Thyroid gland (tissue), 4 donors: ENCODE results near the gene NUFIP1. TPM values are rescaled to one million over a fixed set of nuclear protein-coding genes. Genes with fewer than 3 reads are reported as not detected.
"Not testable (repeated sequence)": the region's sequence is repeated elsewhere in the genome, so short reads cannot be mapped to it uniquely, and the experiment has no call there.

Experiments
- DNase-seq, 2 donors: peaks; one replicate each; pipeline ENCODE4 v3.0.0-alpha.2; 2019
- H3K27ac ChIP-seq, 3 donors: fragments of 200-600 bp; sonication (generic); 1 replicate in 2 of 3; 2 replicates in 1 of 3; pipeline ENCODE4 v1.5.1; 2016 to 2019; ENCODE audit warnings: mild to moderate bottlenecking in 1 of 3, moderate library complexity in 1 of 3
- H3K27me3 ChIP-seq: fragments of 200-600 bp; sonication (generic); one replicate; pipeline ENCODE4 v1.5.1; 2019
- H3K36me3 ChIP-seq, 2 donors: fragments of 200-600 bp; sonication (generic); one replicate each; pipeline ENCODE4 v1.5.1; 2016 to 2019
- H3K4me1 ChIP-seq, 2 donors: fragments of 200-600 bp; sonication (generic); one replicate each; pipeline ENCODE4 v1.5.1; 2017 to 2019
- H3K4me3 ChIP-seq, 3 donors: fragments of 200-600 bp; sonication (generic); replicated peaks in 1 of 3; 1 replicate in 2 of 3; 2 replicates in 1 of 3; pipeline ENCODE4 v1.5.1; 2016; ENCODE audit warnings: mild to moderate bottlenecking in 1 of 3
- H3K9me3 ChIP-seq: fragments of 200-600 bp; sonication (generic); one replicate; pipeline ENCODE4 v1.5.1; 2017
- CTCF ChIP-seq, 6 experiments: fragments of 200-600 bp in 3 of 6; fragments of 450-650 bp in 3 of 6; sonication (generic) in 3 of 6; IDR thresholded peaks; one replicate each; pipeline ENCODE4 v1.5.1; 2016 to 2019; ENCODE audit warnings: antibody characterized with exemption in 6 of 6, mild to moderate bottlenecking in 2 of 6, inconsistent platforms in 1 of 6, moderate library complexity in 1 of 6
- POLR2A ChIP-seq, 2 donors: fragments of 450-650 bp; IDR thresholded peaks; one replicate each; pipeline ENCODE4 v1.6.1; 2017; ENCODE audit warnings: antibody characterized with exemption in 2 of 2, mild to moderate bottlenecking in 2 of 2, moderate library complexity in 1 of 2
- whole genome bisulfite sequencing, 2 donors: methylation state at CpG; one replicate each; pipeline ENCODE4 v1.1.5; 2017; 5-methylcytosine and 5-hydroxymethylcytosine counted together
- intact Hi-C: fragments of 100-400 bp; cut with DNase I; formaldehyde crosslinking; loops from one replicate; pipeline ENCODE4 v1.15.1; 2023
- total RNA-seq, 4 donors: library from RNA; depleted of rRNA; stranded (reverse); fragments of >200 nt; gene quantifications; one replicate each; pipeline ENCODE4 v1.2.3, GENCODE V29; 2016

The NUFIP1 gene
- total RNA-seq, 4 donors from 2014 or later: 3.2 to 4.3 (median 3.5) TPM

- Histone ChIP-seq H3K4me1 (no peaks in the 10 kb centered on the region), H3K4me3 (no peak overlapping the region), H3K27me3 (no peaks in the 10 kb centered on the region), H3K27ac (peak overlapping the region in 1 of 3 donors; percentile 2), H3K9me3 (no peaks in the 10 kb centered on the region), H3K36me3 (no peaks in the 10 kb centered on the region)
- intact Hi-C loops: no loop called here
- peak; percentile 29 to 35 for DNase-seq
- 38 to 39% methylated on average over 4 of the region's 4 CpGs for WGBS, 2 donors
- TF ChIP-seq CTCF (IDR thresholded peaks at IDR 0.05) (no peak), POLR2A (IDR thresholded peaks at IDR 0.05) (no peak)
Measured at GRCh38 chr13:44903574-44903985, 85.7 kb downstream of the NUFIP1 start.

GRCh38 chr13:44902738-44903137 lies 86.5 kb downstream of the NUFIP1 start:
- no peak overlapping the region for H3K27ac ChIP-seq
- WGBS, 2 donors: 91 to 92% methylated on average over 6 of the region's 6 CpGs
- H3K4me1 ChIP-seq: no peaks in the 10 kb centered on the region

DNA sequence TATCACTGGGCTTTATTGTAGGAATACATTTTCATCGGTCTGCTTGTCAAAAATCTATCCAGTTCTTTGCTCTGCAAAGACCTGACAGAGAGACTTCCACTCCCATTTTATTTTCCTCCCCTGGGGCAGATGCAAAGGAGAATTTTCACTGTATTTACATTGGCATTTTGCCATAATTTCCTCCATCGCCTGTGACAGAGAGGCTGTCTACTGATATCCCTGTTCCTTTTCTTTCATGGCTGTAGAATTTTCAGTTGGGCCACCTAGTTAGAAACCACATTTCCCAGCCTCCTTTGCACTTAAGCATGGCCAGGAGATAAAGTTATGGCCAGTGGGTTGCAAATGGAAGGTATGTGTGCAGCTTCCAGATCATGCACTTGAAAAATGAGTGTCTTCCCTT lies 89.3 kb downstream of the NUFIP1 start:
- DNase-seq: no peak
- H3K36me3 ChIP-seq: no peaks in the 10 kb centered on the region
- intact Hi-C loops: no loop called here
- no peak for TF ChIP-seq CTCF (IDR thresholded peaks at IDR 0.05)
- TF ChIP-seq POLR2A (IDR thresholded peaks at IDR 0.05): no peak
- 53 to 68% methylated on average over 2 of the region's 2 CpGs for WGBS, 2 donors
- no peaks in the 10 kb centered on the region for H3K9me3 ChIP-seq
- H3K4me1 ChIP-seq: no peaks in the 10 kb centered on the region
- no peaks in the 10 kb centered on the region for H3K27me3 ChIP-seq
- no peak overlapping the region for H3K27ac ChIP-seq
- no peak overlapping the region for H3K4me3 ChIP-seq

More at GRCh38 chr13:44902738-44903137, 86.5 kb downstream of the NUFIP1 start:
- intact Hi-C loops: no loop called here
- H3K9me3 ChIP-seq: no peaks in the 10 kb centered on the region
- no peaks in the 10 kb centered on the region for H3K27me3 ChIP-seq
- no peaks in the 10 kb centered on the region for H3K36me3 ChIP-seq
- H3K4me3 ChIP-seq: no peak overlapping the region
- no peak for TF ChIP-seq CTCF (IDR thresholded peaks at IDR 0.05)
- no peak for TF ChIP-seq POLR2A (IDR thresholded peaks at IDR 0.05)
- DNase-seq: no peak

DNA sequence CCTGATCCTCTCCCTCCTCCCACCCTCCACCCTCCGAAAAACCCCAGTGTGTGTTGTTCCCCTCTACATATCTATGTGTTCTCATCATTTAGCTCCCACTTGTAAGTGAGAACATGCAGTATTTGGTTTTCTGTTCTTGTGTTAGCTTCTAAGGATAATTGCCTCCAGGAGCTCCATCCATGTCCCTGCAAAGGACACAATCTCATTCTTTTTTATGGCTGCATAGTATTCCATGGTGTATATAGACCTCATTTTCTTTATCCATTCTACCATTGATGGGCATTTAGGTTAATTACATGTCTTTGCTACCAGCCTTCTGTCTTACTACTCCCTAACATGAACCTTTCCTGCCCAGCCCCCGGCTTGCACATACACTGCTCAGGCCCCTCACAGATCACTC lies 91.0 kb downstream of the NUFIP1 start:
- DNase-seq, H3K36me3 ChIP-seq, intact Hi-C loops, H3K4me3 ChIP-seq, H3K27me3 ChIP-seq, H3K4me1 ChIP-seq, H3K9me3 ChIP-seq, H3K27ac ChIP-seq: not testable (repeated sequence)
- 96 to 99% methylated on average over 2 of the region's 2 CpGs for WGBS, 2 donors

DNA sequence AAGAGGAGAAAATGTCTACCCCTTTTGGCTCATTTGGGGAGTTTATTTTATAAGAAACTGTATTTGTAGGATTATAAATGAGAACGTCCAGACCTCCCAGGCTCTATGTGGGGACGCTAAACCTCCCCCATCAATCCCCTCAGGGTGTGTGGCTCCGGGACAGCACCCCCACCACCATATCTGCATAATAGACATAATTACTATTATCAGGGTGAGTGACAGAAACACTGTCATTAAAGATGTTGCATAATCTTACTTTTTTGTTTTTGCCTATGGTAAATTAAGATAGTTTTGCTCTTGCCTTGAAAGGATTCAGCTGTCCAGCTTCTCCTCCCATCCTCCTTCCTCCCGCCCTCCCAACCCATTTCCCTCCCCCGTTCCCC lies 93.3 kb downstream of the NUFIP1 start:
- Histone ChIP-seq H3K27me3 (no peaks in the 10 kb centered on the region), H3K27ac (no peak overlapping the region), H3K4me3 (no peak overlapping the region), H3K36me3 (no peaks in the 10 kb centered on the region), H3K9me3 (no peaks in the 10 kb centered on the region), H3K4me1 (no peaks in the 10 kb centered on the region)
- intact Hi-C loops: no loop called here
- no peak for DNase-seq
- 81 to 83% methylated on average over 5 of the region's 5 CpGs for WGBS, 2 donors
- no peak for TF ChIP-seq POLR2A (IDR thresholded peaks at IDR 0.05)
- no peak for TF ChIP-seq CTCF (IDR thresholded peaks at IDR 0.05)
